Neural progenitor cell (in vitro differentiated cells): ENCODE data around the gene ACBD6. TPM values are rescaled to one million over a fixed set of nuclear protein-coding genes. Genes with fewer than 3 reads are reported as not detected.

Experiments
- DNase-seq: peaks from one replicate; pipeline ENCODE4 v3.0.0-alpha.2; 2016; ENCODE audit warnings: low spot score
- H2AFZ ChIP-seq: fragments of 200-600 bp; sonication (generic); replicated peaks from 2 replicates; pipeline ENCODE4 v1.6.1; 2016; ENCODE audit warnings: antibody characterized with exemption
- H3F3A ChIP-seq: fragments of 200-600 bp; sonication (generic); 2 replicates; pipeline ENCODE4 v1.6.1; 2016; ENCODE audit warnings: antibody characterized with exemption, low read depth
- H3K27ac ChIP-seq: fragments of 200-600 bp; sonication (generic); 2 replicates; pipeline ENCODE4 v1.5.1; 2016; ENCODE audit warnings: mild to moderate bottlenecking
- H3K27me3 ChIP-seq: fragments of 200-600 bp; sonication (generic); 2 replicates; pipeline ENCODE4 v1.6.1; 2016; ENCODE audit warnings: mild to moderate bottlenecking, moderate library complexity
- H3K36me3 ChIP-seq: fragments of 200-600 bp; sonication (generic); 2 replicates; pipeline ENCODE4 v1.5.1; 2016
- H3K4me1 ChIP-seq: fragments of 200-600 bp; sonication (generic); 2 replicates; pipeline ENCODE4 v1.6.1; 2016; ENCODE audit warnings: mixed run types
- H3K4me2 ChIP-seq: fragments of 200-600 bp; sonication (generic); 2 replicates; pipeline ENCODE4 v1.6.1; 2016
- H3K4me3 ChIP-seq: fragments of 200-600 bp; sonication (generic); 2 replicates; pipeline ENCODE4 v1.5.1; 2016
- H3K79me2 ChIP-seq: fragments of 200-600 bp; sonication (generic); 2 replicates; pipeline ENCODE4 v1.6.1; 2016; ENCODE audit warnings: low read depth
- H3K9ac ChIP-seq: fragments of 200-600 bp; sonication (generic); 2 replicates; pipeline ENCODE4 v1.6.1; 2016
- H3K9me3 ChIP-seq: fragments of 200-600 bp; sonication (generic); 2 replicates; pipeline ENCODE4 v1.5.1; 2016; ENCODE audit warnings: low read depth
- H4K20me1 ChIP-seq: fragments of 200-600 bp; sonication (generic); 2 replicates; pipeline ENCODE4 v1.6.1; 2016; ENCODE audit warnings: low read depth
- H3K27ac Mint-ChIP-seq: 3 replicates; pipeline ENCODE4 v1.8.0; 2021; ENCODE audit warnings: mixed read lengths
- H3K27me3 Mint-ChIP-seq: 2 replicates; pipeline ENCODE4 v1.8.0; 2022; ENCODE audit warnings: low read depth, mild to moderate bottlenecking, inconsistent platforms, moderate library complexity, mixed read lengths; ENCODE audit not compliant: insufficient read depth
- H3K36me3 Mint-ChIP-seq: 3 replicates; pipeline ENCODE4 v1.8.0; 2021; ENCODE audit warnings: mixed read lengths
- H3K4me1 Mint-ChIP-seq: 3 replicates; pipeline ENCODE4 v1.8.0; 2021; ENCODE audit warnings: mixed read lengths
- H3K4me3 Mint-ChIP-seq: 3 replicates; pipeline ENCODE4 v1.8.0; 2021; ENCODE audit warnings: mild to moderate bottlenecking, moderate library complexity, mixed read lengths
- H3K9me3 Mint-ChIP-seq: 3 replicates; pipeline ENCODE4 v1.8.0; 2020; ENCODE audit warnings: mixed read lengths
- CTCF ChIP-seq: fragments of 200-600 bp; sonication (generic); IDR thresholded peaks from 2 replicates; pipeline ENCODE4 v1.5.1; 2017; ENCODE audit warnings: antibody characterized with exemption, mild to moderate bottlenecking
- EZH2 ChIP-seq: fragments of 200-600 bp; sonication (generic); IDR thresholded peaks from 2 replicates; pipeline ENCODE4 v1.6.1; 2017; ENCODE audit warnings: antibody characterized with exemption, mild to moderate bottlenecking, moderate library complexity
- EZH2phosphoT487 ChIP-seq: fragments of 200-600 bp; sonication (generic); IDR thresholded peaks from 2 replicates; pipeline ENCODE4 v1.6.1; 2017; ENCODE audit warnings: antibody characterized with exemption
- total RNA-seq: library from RNA; depleted of rRNA; stranded (reverse); fragments of >200 nt; gene quantifications from 2 replicates; pipeline ENCODE4 v1.2.3, GENCODE V29; 2015; ENCODE audit warnings: low replicate concordance

Gene ACBD6
- total RNA-seq, 1 donor from 2014 or later, result 36.8 TPM

DNA sequence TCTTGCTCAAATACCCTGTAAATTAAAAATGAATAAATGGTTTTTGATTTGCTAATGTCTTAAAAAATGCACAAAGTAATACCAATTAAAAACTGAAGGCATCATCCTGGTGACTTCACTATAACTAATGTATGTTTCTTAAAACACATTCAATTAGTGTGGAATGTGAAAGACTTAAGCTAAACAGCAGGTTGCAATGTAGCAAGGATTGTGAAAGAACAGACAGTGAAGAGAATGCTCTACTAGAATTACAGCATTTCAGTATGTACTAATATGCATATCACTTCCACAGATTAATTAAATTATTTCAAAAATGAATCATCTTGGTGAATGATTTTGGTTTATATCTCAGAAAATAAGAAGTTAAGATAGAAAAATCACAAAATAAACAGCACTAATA lies 216.0 kb downstream of the ACBD6 start:
- no peak overlapping the region for H3K27ac Mint-ChIP-seq
- Histone ChIP-seq H3K36me3 (no peaks in the 10 kb centered on the region), H3K4me1 (no peaks in the 10 kb centered on the region), H3K79me2 (no peaks in the 10 kb centered on the region), H3F3A (peaks cover 5% of the 10 kb centered on the region), H4K20me1 (no peaks in the 10 kb centered on the region), H3K27ac (no peak overlapping the region), H3K4me2 (no peak overlapping the region), H3K27me3 (no peaks in the 10 kb centered on the region), H2AFZ (no peak overlapping the region), H3K9me3 (no peaks in the 10 kb centered on the region), H3K4me3 (no peak overlapping the region), H3K9ac (no peak overlapping the region)
- H3K4me3 Mint-ChIP-seq, result no peak overlapping the region
- no peaks in the 10 kb centered on the region for H3K27me3 Mint-ChIP-seq
- peaks cover 4% of the 10 kb centered on the region for H3K36me3 Mint-ChIP-seq
- TF ChIP-seq EZH2phosphoT487 (no peak), EZH2 (no peak), CTCF (no peak)
- no peaks in the 10 kb centered on the region for H3K9me3 Mint-ChIP-seq
- no peaks in the 10 kb centered on the region for H3K4me1 Mint-ChIP-seq
- no peak for DNase-seq

GRCh38 chr1:180283098-180283497 lies 219.3 kb downstream of the ACBD6 start:
- H4K20me1 ChIP-seq, result no peaks in the 10 kb centered on the region
- H3K36me3 Mint-ChIP-seq, result peaks cover 14% of the 10 kb centered on the region
- no peaks in the 10 kb centered on the region for H3K27me3 ChIP-seq
- H3K27ac ChIP-seq, result no peak overlapping the region
- no peaks in the 10 kb centered on the region for H3K9me3 ChIP-seq
- H3K4me1 Mint-ChIP-seq, result peaks cover 3% of the 10 kb centered on the region
- no peak overlapping the region for H3K27ac Mint-ChIP-seq
- TF ChIP-seq EZH2phosphoT487 (no peak), CTCF (no peak), EZH2 (no peak)
- no peak overlapping the region for H3K9ac ChIP-seq
- no peak for DNase-seq
- no peak overlapping the region for H3K4me3 ChIP-seq
- H3K9me3 Mint-ChIP-seq, result no peaks in the 10 kb centered on the region
- H3K4me3 Mint-ChIP-seq, result no peak overlapping the region
- H3F3A ChIP-seq, result no peaks in the 10 kb centered on the region
- no peaks in the 10 kb centered on the region for H3K36me3 ChIP-seq
- H3K4me1 ChIP-seq, result peaks cover 14% of the 10 kb centered on the region
- no peaks in the 10 kb centered on the region for H3K27me3 Mint-ChIP-seq
- H2AFZ ChIP-seq, result no peak overlapping the region
- no peaks in the 10 kb centered on the region for H3K79me2 ChIP-seq
- H3K4me2 ChIP-seq, result no peak overlapping the region

DNA sequence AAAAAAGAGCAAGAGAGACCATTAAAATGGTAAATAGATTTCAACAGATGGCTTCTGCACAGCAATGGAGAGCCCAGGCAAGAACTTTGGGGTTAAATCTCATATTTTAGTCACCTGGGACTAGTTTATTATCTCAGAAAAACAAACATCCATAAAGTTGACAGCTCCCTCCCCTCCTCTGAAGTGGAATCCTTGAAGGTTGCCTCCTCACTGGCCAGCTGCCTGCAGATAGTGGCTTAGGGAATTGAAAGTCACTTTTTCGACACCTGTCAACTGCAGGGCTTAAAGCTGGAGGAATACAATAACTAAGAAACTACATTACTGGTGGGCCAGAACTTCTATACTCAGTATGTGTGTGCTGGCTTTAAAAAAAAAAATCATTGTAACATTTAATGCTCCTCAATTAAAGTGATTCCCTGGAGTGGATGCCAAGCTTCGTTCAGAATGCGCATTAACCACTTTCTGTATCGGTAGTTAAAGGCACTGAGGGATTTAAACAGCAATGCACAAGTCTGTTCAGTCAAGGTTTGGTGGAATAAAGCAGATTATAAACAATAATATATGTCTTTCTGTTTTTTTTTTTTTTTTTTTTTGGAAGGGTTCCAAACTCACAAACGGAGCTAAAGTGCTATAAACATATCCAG lies 219.9 kb downstream of the ACBD6 start:
- H3K36me3 ChIP-seq, result no peaks in the 10 kb centered on the region
- H3K9me3 Mint-ChIP-seq, result no peaks in the 10 kb centered on the region
- peaks cover 3% of the 10 kb centered on the region for H3K4me1 Mint-ChIP-seq
- H3K36me3 Mint-ChIP-seq, result peaks cover 20% of the 10 kb centered on the region
- no peak overlapping the region for H3K27ac ChIP-seq
- TF ChIP-seq EZH2 (no peak), CTCF (no peak), EZH2phosphoT487 (no peak)
- H3K4me2 ChIP-seq, result no peak overlapping the region
- H3K9me3 ChIP-seq, result no peaks in the 10 kb centered on the region
- H3K4me3 Mint-ChIP-seq, result no peak overlapping the region
- peaks cover 18% of the 10 kb centered on the region for H3K4me1 ChIP-seq
- no peaks in the 10 kb centered on the region for H3K27me3 Mint-ChIP-seq
- H3K27me3 ChIP-seq, result no peaks in the 10 kb centered on the region
- H3K4me3 ChIP-seq, result no peak overlapping the region
- no peak overlapping the region for H3K9ac ChIP-seq
- H2AFZ ChIP-seq, result no peak overlapping the region
- DNase-seq, result no peak
- no peaks in the 10 kb centered on the region for H3K79me2 ChIP-seq
- H4K20me1 ChIP-seq, result no peaks in the 10 kb centered on the region
- H3K27ac Mint-ChIP-seq, result no peak overlapping the region
- H3F3A ChIP-seq, result no peaks in the 10 kb centered on the region
